Esophagus squamous epithelium (tissue), 4 donors: ENCODE measurements around the gene TBCK.

Source experiments
- POLR2A ChIP-seq, 4 donors: fragments of 450-650 bp; IDR thresholded peaks; one replicate each; pipeline ENCODE4 v1.6.1; 2017; ENCODE audit warnings: antibody characterized with exemption in 4 of 4, mild to moderate bottlenecking in 4 of 4, moderate library complexity in 3 of 4
- TF ChIP-seq, protein P1 (sequence below), 6 experiments: fragments of 450-650 bp in 4 of 6; fragments of 200-600 bp in 2 of 6; sonication (generic) in 2 of 6; IDR thresholded peaks; one replicate each; pipeline ENCODE4 v1.5.1; 2016 to 2019; ENCODE audit warnings: antibody characterized with exemption in 6 of 6, mild to moderate bottlenecking in 4 of 6, moderate library complexity in 4 of 6

DNA sequence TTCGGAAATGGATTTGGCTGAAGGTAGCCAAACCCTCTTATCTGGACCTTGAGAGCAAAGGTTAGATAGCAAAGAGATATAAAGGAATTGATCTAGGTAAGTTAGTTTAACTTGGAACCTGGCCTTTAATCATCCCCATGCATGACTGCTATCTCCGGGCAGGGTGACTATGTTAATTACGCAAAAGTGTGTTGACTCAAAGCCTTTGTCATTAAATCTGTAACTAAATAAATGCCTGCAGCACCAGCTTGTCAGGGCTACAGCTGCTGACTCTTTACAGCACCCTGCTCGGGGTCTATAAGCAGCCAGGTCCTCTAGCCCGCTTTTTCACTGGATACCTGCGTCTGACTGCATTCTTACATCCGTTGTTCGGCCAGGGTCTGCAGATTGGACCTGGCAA, 201.7 kb downstream of the TBCK start:
- TF ChIP-seq, protein P1, sequence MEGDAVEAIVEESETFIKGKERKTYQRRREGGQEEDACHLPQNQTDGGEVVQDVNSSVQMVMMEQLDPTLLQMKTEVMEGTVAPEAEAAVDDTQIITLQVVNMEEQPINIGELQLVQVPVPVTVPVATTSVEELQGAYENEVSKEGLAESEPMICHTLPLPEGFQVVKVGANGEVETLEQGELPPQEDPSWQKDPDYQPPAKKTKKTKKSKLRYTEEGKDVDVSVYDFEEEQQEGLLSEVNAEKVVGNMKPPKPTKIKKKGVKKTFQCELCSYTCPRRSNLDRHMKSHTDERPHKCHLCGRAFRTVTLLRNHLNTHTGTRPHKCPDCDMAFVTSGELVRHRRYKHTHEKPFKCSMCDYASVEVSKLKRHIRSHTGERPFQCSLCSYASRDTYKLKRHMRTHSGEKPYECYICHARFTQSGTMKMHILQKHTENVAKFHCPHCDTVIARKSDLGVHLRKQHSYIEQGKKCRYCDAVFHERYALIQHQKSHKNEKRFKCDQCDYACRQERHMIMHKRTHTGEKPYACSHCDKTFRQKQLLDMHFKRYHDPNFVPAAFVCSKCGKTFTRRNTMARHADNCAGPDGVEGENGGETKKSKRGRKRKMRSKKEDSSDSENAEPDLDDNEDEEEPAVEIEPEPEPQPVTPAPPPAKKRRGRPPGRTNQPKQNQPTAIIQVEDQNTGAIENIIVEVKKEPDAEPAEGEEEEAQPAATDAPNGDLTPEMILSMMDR (IDR thresholded peaks at IDR 0.05): no peak
- no peak for TF ChIP-seq POLR2A (IDR thresholded peaks at IDR 0.05)
